PC-3 (cell line): ENCODE results near the gene MARK2.

Experiments used
- EZH2 ChIP-seq: fragments of 300-600 bp; sonication (generic); IDR thresholded peaks from one replicate; pipeline ENCODE4 v1.6.1; 2017; ENCODE audit warnings: antibody characterized with exemption, mild to moderate bottlenecking, low read length; ENCODE audit not compliant: unreplicated experiment
- EZH2phosphoT487 ChIP-seq: fragments of 300-600 bp; sonication (generic); IDR thresholded peaks from 2 replicates; pipeline ENCODE4 v1.6.1; 2018; ENCODE audit warnings: mild to moderate bottlenecking, antibody characterized with exemption, low read length, borderline replicate concordance
- TF ChIP-seq, protein P1 (sequence below): fragments of 300-600 bp; sonication (generic); conservative IDR thresholded peaks from 2 replicates; pipeline ENCODE4 v1.5.1; 2017; ENCODE audit warnings: antibody characterized with exemption, low read depth, mild to moderate bottlenecking, low read length

DNA sequence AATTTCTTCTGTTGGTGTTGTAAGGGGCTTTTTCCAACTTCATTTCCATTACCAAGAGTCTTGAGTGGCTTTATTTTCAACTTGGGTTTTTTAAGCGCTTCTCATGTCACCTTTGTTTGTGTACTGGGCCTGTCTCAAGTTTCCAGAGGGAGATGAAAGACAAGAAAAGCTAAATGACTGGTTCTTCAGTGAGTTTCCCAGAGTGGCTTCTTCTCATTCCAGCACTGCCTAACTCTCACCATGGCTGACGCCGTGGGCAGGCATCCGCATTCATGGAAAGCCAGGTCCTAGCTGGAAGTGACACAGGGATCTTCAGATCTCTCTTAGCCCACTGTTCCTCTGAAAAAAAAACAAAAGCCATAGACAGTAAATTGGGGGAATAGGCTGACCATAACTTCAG lies 28.6 kb downstream of the MARK2 start:
- TF ChIP-seq, protein P1, sequence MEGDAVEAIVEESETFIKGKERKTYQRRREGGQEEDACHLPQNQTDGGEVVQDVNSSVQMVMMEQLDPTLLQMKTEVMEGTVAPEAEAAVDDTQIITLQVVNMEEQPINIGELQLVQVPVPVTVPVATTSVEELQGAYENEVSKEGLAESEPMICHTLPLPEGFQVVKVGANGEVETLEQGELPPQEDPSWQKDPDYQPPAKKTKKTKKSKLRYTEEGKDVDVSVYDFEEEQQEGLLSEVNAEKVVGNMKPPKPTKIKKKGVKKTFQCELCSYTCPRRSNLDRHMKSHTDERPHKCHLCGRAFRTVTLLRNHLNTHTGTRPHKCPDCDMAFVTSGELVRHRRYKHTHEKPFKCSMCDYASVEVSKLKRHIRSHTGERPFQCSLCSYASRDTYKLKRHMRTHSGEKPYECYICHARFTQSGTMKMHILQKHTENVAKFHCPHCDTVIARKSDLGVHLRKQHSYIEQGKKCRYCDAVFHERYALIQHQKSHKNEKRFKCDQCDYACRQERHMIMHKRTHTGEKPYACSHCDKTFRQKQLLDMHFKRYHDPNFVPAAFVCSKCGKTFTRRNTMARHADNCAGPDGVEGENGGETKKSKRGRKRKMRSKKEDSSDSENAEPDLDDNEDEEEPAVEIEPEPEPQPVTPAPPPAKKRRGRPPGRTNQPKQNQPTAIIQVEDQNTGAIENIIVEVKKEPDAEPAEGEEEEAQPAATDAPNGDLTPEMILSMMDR: no peak
- TF ChIP-seq EZH2: no peak
- no peak for TF ChIP-seq EZH2phosphoT487
